T-helper 17 cell (primary cell): ENCODE results near the gene FOS. TPM values are rescaled to one million over a fixed set of nuclear protein-coding genes. Genes with fewer than 3 reads are reported as not detected.

Source experiments
- ATAC-seq: fragments of 150-1000 bp; cut with Tn5 transposase; 2 replicates; pipeline ENCODE4 v1.10.0; 2021; ENCODE audit warnings: mild to moderate bottlenecking, moderate library complexity
- DNase-seq, 3 donors: peaks; one replicate each; pipeline versions ENCODE4 v3.0.0 to v3.0.0-alpha.2; 2020 to 2021
- H3K9me3 ChIP-seq: one replicate; pipeline ENCODE4 v1.7.0; 2013; ENCODE audit warnings: low read length, mild to moderate bottlenecking; ENCODE audit not compliant: control insufficient read depth, poor library complexity, severe bottlenecking
- H3K27ac Mint-ChIP-seq: one replicate; pipeline ENCODE4 v1.8.0; 2022; ENCODE audit warnings: mild to moderate bottlenecking, moderate library complexity, mixed read lengths
- H3K27me3 Mint-ChIP-seq: one replicate; pipeline ENCODE4 v1.8.0; 2022; ENCODE audit warnings: mixed read lengths
- H3K36me3 Mint-ChIP-seq: one replicate; pipeline ENCODE4 v1.8.0; 2022; ENCODE audit warnings: low read depth, mixed read lengths
- H3K4me1 Mint-ChIP-seq: one replicate; pipeline ENCODE4 v1.8.0; 2022; ENCODE audit warnings: mild to moderate bottlenecking, mixed read lengths
- H3K4me3 Mint-ChIP-seq: one replicate; pipeline ENCODE4 v1.8.0; 2022; ENCODE audit warnings: mild to moderate bottlenecking, moderate library complexity, mixed read lengths
- total RNA-seq, 4 donors: library from RNA in 2 of 4; stranded (reverse) in 2 of 4; gene quantifications; one replicate each; pipeline ENCODE4 v1.2.3 and lab custom pipeline; 2022 to 2026

The FOS gene
- total RNA-seq, 2 donors from 2014 or later: 2,179 to 4,074 TPM

DNA sequence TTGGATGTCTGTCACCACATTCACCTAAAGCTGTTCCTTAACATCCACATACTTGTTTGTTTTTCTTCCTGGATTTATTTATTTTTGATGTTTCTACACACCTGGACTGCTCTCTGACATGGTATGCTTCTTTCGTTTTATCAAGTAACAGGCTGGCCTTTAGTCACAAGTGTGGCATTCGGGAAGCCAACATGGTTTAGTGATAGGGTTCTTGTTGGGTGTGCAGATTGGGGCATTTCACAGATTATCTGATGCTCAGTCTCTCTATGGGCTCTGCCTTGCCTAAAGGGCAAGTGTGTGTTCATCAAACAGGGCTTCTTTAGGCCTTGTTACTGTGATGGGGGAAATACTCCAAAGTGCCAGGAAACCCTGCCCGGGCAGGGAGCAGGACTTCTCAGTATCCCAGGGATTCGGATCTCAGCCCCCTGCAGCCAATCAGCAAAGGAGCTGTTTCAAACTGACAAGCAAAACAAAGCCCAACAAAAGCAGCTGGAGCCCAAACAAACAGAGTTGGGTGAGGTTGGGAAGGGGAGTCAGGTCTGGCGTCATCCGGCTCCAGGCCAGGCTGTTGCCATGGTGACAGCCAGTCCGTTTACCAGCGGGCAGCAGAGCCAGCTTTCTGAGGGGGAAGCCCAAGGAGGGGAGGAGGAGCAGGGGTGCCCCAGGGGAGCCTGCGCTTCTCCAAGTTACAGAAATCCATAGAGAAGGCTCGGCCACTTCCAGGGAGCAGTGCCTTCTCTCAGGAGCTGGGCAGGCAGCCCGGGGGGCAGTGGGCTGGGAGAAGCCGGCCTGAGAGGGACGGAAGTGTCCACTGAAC is 31.9 kb downstream of the FOS start:
- no peaks in the 10 kb centered on the region for H3K9me3 ChIP-seq
- peaks cover 7% of the 10 kb centered on the region for H3K4me1 Mint-ChIP-seq
- H3K4me3 Mint-ChIP-seq: no peak overlapping the region
- no peak for ATAC-seq
- H3K36me3 Mint-ChIP-seq: no peaks in the 10 kb centered on the region
- no peak overlapping the region for H3K27ac Mint-ChIP-seq
- peaks cover 10% of the 10 kb centered on the region for H3K27me3 Mint-ChIP-seq
- no peak for DNase-seq

DNA sequence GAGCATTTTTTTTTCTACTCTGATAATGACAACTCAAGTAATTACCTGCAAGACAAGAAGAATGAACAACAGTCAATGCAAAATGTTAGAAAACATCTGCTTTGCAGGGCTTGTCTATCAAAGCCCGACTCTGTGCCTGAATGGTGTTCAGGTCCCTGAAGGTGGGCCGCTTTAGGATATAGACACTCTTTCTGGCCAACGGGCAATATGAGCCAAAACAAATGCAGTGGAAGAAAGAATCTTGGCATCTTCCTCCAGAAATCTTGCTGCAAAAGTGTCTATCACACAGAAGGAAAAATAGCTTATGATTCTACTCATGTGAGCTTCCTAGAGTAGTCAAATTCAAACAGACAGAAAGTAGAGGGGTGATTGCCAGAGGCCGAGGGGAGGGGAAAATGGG is 32.7 kb downstream of the FOS start:
- Mint-ChIP-seq H3K4me1 (peaks cover 7% of the 10 kb centered on the region), H3K27ac (no peak overlapping the region), H3K27me3 (peaks cover 15% of the 10 kb centered on the region), H3K36me3 (no peaks in the 10 kb centered on the region), H3K4me3 (no peak overlapping the region)
- ATAC-seq: no peak
- no peaks in the 10 kb centered on the region for H3K9me3 ChIP-seq
- DNase-seq: no peak

DNA sequence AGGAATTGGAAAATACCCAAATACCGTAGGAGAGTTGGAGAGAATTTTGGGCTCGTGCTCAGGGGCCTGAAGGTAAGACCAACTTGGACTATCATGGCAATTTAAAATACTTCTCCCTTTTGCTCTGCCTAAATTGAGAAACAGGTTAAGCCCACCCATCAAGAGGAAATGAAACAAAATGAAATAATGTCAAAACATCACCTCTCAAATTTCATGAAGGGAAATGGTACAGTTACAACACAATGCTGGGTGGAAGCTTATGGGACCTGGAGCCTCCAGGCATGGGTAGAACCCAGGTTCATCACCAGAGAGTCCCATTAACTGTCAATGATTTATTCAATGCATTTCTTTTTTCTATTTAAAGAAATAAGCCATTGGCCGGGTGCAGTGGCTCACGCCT is 33.7 kb downstream of the FOS start:
- no peaks in the 10 kb centered on the region for H3K9me3 ChIP-seq
- H3K4me1 Mint-ChIP-seq: peaks cover 5% of the 10 kb centered on the region
- DNase-seq (no peak), ATAC-seq (no peak)
- no peaks in the 10 kb centered on the region for H3K36me3 Mint-ChIP-seq
- H3K27me3 Mint-ChIP-seq: peaks cover 15% of the 10 kb centered on the region
- H3K4me3 Mint-ChIP-seq: no peak overlapping the region
- H3K27ac Mint-ChIP-seq: no peak overlapping the region

DNA sequence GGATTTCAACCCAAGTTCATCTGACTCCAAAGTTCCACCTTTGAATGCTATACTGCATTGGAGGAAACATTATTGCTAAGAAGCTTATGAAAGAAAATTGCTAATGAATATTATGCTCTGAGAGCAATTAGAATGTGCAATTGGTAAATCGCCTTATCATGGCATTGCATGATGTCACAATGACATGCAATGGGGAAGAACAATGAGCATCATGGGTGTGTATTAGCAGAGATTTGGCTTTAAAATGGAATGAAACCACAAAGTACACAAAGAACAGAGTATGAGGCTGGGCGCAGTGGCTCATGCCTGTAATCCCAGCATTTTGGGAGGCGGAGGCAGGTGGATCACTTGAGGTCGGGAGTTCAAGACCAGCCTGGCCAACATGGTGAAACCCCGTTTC is 34.7 kb downstream of the FOS start:
- Mint-ChIP-seq H3K4me1 (peaks cover 4% of the 10 kb centered on the region), H3K27me3 (peaks cover 13% of the 10 kb centered on the region), H3K4me3 (no peak overlapping the region), H3K36me3 (no peaks in the 10 kb centered on the region), H3K27ac (no peak overlapping the region)
- H3K9me3 ChIP-seq: no peaks in the 10 kb centered on the region
- no peak for ATAC-seq
- DNase-seq: no peak

DNA sequence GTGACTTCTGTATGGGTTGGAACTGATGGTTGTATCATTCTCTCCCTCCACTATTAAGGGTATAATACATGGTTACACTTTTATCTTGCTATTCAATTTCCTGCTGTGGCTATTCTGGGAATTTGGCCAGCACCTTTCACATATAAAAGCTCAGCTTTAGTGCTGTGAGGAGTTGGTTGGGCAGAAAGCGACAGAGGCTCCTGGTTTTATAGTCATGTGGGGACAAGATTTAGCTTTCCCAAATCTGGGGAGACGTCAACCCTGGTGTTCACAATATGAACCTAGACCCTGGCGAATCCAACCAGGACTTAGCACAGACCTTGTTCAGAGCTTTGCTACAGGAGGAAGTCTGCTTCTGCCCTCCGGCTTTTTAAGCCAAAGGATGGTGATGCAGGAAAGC is 36.5 kb downstream of the FOS start:
- no peak overlapping the region for H3K27ac Mint-ChIP-seq
- H3K27me3 Mint-ChIP-seq: peaks cover 13% of the 10 kb centered on the region
- no peak overlapping the region for H3K4me3 Mint-ChIP-seq
- no peak for DNase-seq
- no peaks in the 10 kb centered on the region for H3K36me3 Mint-ChIP-seq
- H3K4me1 Mint-ChIP-seq: peaks cover 4% of the 10 kb centered on the region
- no peak for ATAC-seq
- no peaks in the 10 kb centered on the region for H3K9me3 ChIP-seq

DNA sequence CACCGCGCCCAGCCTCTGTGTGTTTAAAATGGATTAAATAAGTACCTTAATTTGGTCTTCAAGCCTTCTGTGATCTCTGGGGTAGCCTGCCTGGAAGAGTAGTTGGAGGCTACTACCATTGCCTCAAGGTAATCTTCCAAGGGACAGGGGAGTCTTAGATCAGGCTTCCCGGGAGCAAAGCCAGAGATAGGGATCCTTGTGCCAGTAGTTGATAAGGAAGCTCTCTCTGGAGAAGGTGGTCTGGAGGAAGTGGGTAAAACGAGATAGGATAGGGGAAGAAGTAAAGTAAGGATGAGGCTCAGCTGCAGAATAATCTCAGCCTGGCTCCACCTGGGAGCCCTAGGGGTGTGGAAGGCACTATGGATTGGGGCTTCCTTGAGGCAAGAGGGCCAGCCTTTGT is 38.5 kb downstream of the FOS start:
- Mint-ChIP-seq H3K36me3 (no peaks in the 10 kb centered on the region), H3K4me3 (no peak overlapping the region), H3K27ac (no peak overlapping the region), H3K4me1 (no peaks in the 10 kb centered on the region), H3K27me3 (peaks cover 13% of the 10 kb centered on the region)
- ATAC-seq: no peak
- DNase-seq: no peak
- no peaks in the 10 kb centered on the region for H3K9me3 ChIP-seq

DNA sequence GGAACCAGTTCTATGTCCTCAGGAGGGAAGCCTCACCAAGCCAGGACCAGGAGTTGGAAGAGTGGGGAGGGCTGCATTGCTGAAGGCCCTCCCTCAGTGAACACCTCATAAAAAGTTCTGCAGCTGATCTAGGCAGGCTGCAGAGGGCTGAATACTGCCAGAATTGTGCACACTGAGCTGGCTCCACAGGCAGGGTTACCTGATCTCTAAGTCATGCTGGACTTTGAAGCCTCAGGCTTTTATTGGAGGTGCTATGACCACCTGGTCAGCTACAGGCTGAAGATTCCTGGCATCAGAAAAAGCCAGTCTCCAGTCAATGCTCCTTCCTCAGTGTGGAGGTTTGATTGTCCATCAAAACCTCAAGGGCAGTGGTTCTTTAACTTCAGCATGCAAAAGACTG is 39.7 kb downstream of the FOS start:
- ATAC-seq (no peak), DNase-seq (no peak)
- Mint-ChIP-seq H3K4me3 (no peak overlapping the region), H3K27me3 (peaks cover 13% of the 10 kb centered on the region), H3K4me1 (no peaks in the 10 kb centered on the region), H3K27ac (no peak overlapping the region), H3K36me3 (peaks cover 3% of the 10 kb centered on the region)
- H3K9me3 ChIP-seq: no peaks in the 10 kb centered on the region

DNA sequence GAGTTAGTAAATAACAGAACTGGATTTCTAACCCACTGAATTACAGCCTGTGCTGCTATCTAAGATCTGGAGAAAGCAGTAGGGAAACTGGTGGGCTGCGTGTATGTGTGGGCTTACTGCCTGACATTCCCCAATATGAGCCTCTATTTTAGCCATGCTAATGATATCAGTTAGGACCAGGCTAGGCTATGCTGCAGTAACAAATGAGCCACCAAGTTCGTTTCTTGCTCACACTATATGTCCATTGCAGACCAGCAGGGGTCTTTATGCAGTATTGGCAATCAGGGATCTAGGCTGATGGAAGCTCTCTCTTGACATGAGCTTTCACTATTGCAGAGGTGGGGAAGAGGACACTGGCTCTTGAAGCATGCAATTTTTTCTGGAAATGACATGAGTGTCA is 40.4 kb downstream of the FOS start:
- H3K9me3 ChIP-seq: no peaks in the 10 kb centered on the region
- no peak overlapping the region for H3K27ac Mint-ChIP-seq
- ATAC-seq (no peak), DNase-seq (no peak)
- H3K4me3 Mint-ChIP-seq: no peak overlapping the region
- H3K27me3 Mint-ChIP-seq: peaks cover 13% of the 10 kb centered on the region
- H3K36me3 Mint-ChIP-seq: peaks cover 5% of the 10 kb centered on the region
- H3K4me1 Mint-ChIP-seq: no peaks in the 10 kb centered on the region

DNA sequence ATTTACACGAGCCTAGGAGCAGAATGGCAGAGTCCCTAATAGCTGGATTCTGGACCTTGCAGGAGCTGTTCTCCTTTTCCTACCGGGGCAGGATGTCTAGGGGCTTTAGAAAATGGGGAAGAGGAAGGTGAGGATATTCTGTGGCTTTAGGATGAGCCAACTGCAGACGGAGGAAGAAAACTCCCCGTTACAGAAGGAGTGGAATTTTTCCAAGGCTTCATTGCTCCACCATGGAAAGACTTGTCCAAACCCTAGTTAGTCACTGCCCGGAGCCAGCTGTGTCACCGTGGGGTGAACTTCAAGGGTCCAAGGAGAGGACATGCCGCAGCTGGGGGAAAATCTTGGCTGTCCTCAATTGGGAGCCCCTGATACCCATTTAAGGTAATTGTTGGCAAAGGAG is 41.6 kb downstream of the FOS start:
- H3K4me1 Mint-ChIP-seq: no peaks in the 10 kb centered on the region

DNA sequence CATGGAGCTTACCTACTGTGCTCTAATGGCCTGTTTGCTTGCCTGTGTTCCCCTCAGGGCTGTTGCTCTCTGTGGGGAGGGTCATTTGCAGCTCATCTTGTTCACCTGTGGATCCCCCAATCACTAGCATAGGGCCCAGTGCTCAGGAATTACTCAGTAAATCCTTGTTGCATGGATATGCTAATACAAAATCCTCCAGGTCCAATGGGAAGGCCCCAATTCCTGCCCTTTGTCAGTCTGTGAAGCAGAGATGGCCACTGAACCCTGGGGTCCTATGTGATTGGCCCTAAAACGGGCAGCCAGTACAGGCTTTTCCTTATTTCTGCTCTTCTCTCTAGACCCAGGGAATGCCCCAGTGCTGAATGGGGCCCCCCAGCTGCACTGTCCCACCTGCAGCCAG is 44.1 kb downstream of the FOS start:
- no peak for ATAC-seq
- H3K27ac Mint-ChIP-seq: no peak overlapping the region
- H3K36me3 Mint-ChIP-seq: peaks cover 5% of the 10 kb centered on the region
- H3K4me1 Mint-ChIP-seq: no peaks in the 10 kb centered on the region
- peaks cover 7% of the 10 kb centered on the region for H3K27me3 Mint-ChIP-seq
- no peak overlapping the region for H3K4me3 Mint-ChIP-seq
- no peak for DNase-seq
- no peaks in the 10 kb centered on the region for H3K9me3 ChIP-seq

More for the DNA sequence above, 41.6 kb downstream of the FOS start:
- no peaks in the 10 kb centered on the region for H3K9me3 ChIP-seq
- ATAC-seq (no peak), DNase-seq (no peak)
- Mint-ChIP-seq H3K27me3 (peaks cover 19% of the 10 kb centered on the region), H3K27ac (no peak overlapping the region), H3K4me3 (no peak overlapping the region), H3K36me3 (peaks cover 5% of the 10 kb centered on the region)

DNA sequence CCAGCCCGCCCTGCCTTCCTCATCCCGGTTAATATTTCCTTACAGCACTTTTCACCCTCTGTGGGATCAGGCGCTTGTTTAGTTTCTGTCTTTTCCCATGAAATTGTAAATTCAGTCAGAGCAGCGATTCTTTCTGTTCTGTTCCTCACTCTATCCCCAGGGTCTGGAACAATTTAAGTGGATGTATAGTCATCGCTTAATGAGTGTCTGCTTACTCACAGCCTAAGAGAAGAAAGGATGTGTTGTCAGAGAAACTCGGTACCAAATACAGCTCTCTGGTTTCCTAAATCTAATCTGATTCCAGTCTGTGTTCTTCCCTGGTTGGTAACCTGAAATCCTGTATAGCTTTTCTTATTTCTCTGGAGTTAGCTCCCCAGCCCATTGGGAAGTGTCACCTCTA is 44.9 kb downstream of the FOS start:
- H3K36me3 Mint-ChIP-seq: peaks cover 5% of the 10 kb centered on the region
- DNase-seq (no peak), ATAC-seq (no peak)
- no peaks in the 10 kb centered on the region for H3K4me1 Mint-ChIP-seq
- peaks cover 7% of the 10 kb centered on the region for H3K27me3 Mint-ChIP-seq
- no peaks in the 10 kb centered on the region for H3K9me3 ChIP-seq
- no peak overlapping the region for H3K4me3 Mint-ChIP-seq
- no peak overlapping the region for H3K27ac Mint-ChIP-seq

DNA sequence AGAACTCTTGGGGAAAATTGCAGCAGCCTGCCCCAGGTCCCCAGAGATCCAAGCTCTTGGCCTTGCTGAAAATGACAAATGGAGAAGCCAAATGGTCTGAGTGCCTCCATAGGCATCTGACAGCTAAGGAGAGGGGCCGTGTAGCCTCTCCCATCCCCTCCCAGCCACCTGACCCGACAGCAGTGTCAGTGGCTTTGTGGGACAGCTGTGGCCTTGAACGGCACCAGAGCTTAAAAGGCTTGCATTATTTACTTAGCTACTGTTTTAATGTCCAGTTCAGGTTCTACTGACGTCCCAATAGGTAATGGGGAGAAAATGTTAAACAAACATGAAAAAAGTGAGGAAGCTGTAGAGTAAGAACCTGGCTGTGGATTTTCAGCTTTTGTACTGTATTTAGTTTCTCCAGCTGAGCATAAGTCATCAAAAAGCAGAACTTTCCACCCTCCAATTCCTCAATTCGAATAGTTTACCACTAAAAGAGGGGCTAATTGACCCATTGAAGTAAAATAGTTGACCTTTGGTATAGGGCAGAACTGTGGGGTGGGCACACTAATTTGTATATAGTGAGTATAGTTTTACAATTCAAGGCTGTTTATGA is 50.0 kb downstream of the FOS start:
- peak overlapping the region; percentile 21 for H3K27ac Mint-ChIP-seq
- H3K27me3 Mint-ChIP-seq: peaks cover 7% of the 10 kb centered on the region
- H3K36me3 Mint-ChIP-seq: peaks cover 2% of the 10 kb centered on the region
- H3K9me3 ChIP-seq: no peaks in the 10 kb centered on the region
- no peak overlapping the region for H3K4me3 Mint-ChIP-seq
- ATAC-seq: no peak
- DNase-seq: no peak
- H3K4me1 Mint-ChIP-seq: peaks cover 8% of the 10 kb centered on the region

DNA sequence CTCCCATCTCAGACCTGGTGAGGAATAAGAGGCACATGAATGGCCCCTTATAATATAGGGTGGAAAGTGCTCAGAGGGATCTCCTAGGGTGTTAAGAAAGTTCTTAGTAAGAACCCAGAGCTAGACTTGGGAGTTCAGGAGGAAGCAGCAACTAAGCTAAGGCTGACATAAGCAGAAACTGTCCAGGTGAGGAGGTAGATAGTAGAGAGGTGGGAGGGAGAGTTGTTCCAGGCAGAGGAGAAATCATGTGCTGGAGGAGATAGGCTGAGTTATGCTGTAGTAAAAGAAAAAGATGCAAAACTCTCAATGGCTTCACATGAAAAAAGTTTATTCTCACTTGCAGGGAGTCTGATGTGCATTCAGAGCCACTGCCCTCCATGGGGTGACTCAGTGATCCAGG is 50.7 kb downstream of the FOS start:
- peaks cover 2% of the 10 kb centered on the region for H3K36me3 Mint-ChIP-seq
- peaks cover 7% of the 10 kb centered on the region for H3K27me3 Mint-ChIP-seq
- ATAC-seq (no peak), DNase-seq (no peak)
- H3K4me1 Mint-ChIP-seq: peaks cover 12% of the 10 kb centered on the region
- no peak overlapping the region for H3K4me3 Mint-ChIP-seq
- no peaks in the 10 kb centered on the region for H3K9me3 ChIP-seq
- no peak overlapping the region for H3K27ac Mint-ChIP-seq

DNA sequence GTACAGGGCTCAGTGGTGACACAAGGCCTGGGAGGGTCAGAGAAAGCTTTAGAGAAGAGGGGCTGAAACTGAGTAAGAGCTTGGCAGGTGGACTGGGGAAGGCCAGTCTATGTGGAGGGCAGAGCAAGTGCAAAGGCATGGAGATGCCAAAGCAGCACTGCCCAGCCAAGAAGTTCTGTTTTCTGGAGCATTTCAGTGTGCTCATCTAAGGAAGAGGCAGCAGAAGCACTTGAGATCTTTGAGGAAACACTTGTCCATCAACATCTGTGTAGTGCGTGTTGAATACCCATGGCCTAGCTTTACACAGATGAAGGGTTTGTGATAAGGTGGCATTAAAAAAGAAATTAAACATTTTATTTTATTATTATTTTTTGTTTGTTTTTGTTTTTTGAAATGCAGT is 52.8 kb downstream of the FOS start:
- Mint-ChIP-seq H3K4me3 (no peak overlapping the region), H3K4me1 (peaks cover 21% of the 10 kb centered on the region), H3K27ac (no peak overlapping the region), H3K36me3 (peaks cover 2% of the 10 kb centered on the region), H3K27me3 (no peaks in the 10 kb centered on the region)
- no peaks in the 10 kb centered on the region for H3K9me3 ChIP-seq
- no peak for ATAC-seq
- no peak for DNase-seq
